Suprapubic skin (tissue), 4 donors: Measurements from ENCODE around the gene UCN. TPM values are rescaled to one million over a fixed set of nuclear protein-coding genes. Genes with fewer than 3 reads are reported as not detected.
"Not testable (repeated sequence)": the region's sequence is repeated elsewhere in the genome, so short reads cannot be mapped to it uniquely, and the experiment has no call there.

Experiments
- DNase-seq, 2 donors: peaks; one replicate each; pipeline ENCODE4 v3.0.0-alpha.2; 2019; ENCODE audit warnings: low spot score in 2 of 2
- H3K27ac ChIP-seq: fragments of 200-600 bp; sonication (generic); one replicate; pipeline ENCODE4 v1.5.1; 2019
- H3K27me3 ChIP-seq: fragments of 200-600 bp; sonication (generic); one replicate; pipeline ENCODE4 v1.5.1; 2019
- H3K36me3 ChIP-seq: fragments of 200-600 bp; sonication (generic); one replicate; pipeline ENCODE4 v1.5.1; 2019
- H3K4me1 ChIP-seq: fragments of 200-600 bp; sonication (generic); one replicate; pipeline ENCODE4 v1.5.1; 2019
- H3K4me3 ChIP-seq: fragments of 200-600 bp; sonication (generic); one replicate; pipeline ENCODE4 v1.5.1; 2019; ENCODE audit warnings: mild to moderate bottlenecking
- H3K9me3 ChIP-seq: fragments of 200-600 bp; sonication (generic); one replicate; pipeline ENCODE4 v1.5.1; 2019
- EP300 ChIP-seq: sonication (generic); formaldehyde crosslinking; IDR thresholded peaks from one replicate; pipeline ENCODE4 v1.6.1; 2017; ENCODE audit warnings: antibody characterized with exemption
- POLR2A ChIP-seq, 2 donors: fragments of 450-650 bp; IDR thresholded peaks; one replicate each; pipeline ENCODE4 v1.6.1; 2017; ENCODE audit warnings: antibody characterized with exemption in 2 of 2, mild to moderate bottlenecking in 2 of 2, moderate library complexity in 2 of 2
- POLR2AphosphoS5 ChIP-seq, 3 donors: sonication (generic); formaldehyde crosslinking; IDR thresholded peaks; one replicate each; pipeline ENCODE4 v1.6.1; 2017; ENCODE audit warnings: antibody characterized with exemption in 3 of 3
- whole genome bisulfite sequencing: methylation state at CpG from one replicate; pipeline ENCODE4 v1.1.5; 2018; 5-methylcytosine and 5-hydroxymethylcytosine counted together
- total RNA-seq, 4 donors: library from RNA; depleted of rRNA; stranded (reverse); fragments of >200 nt; gene quantifications; one replicate each; pipeline ENCODE4 v1.1.0, GENCODE V29; 2016
- TF ChIP-seq, protein P1 (sequence below), 2 donors: fragments of 200-600 bp in 1 of 2; fragments of 450-650 bp in 1 of 2; sonication (generic) in 1 of 2; IDR thresholded peaks; one replicate each; pipeline ENCODE4 v1.5.1; 2016 to 2019; ENCODE audit warnings: antibody characterized with exemption in 2 of 2, mild to moderate bottlenecking in 1 of 2, moderate library complexity in 1 of 2

UCN gene
- total RNA-seq, 4 donors from 2014 or later: 2.1 to 3.9 TPM; not detected in 2

DNA sequence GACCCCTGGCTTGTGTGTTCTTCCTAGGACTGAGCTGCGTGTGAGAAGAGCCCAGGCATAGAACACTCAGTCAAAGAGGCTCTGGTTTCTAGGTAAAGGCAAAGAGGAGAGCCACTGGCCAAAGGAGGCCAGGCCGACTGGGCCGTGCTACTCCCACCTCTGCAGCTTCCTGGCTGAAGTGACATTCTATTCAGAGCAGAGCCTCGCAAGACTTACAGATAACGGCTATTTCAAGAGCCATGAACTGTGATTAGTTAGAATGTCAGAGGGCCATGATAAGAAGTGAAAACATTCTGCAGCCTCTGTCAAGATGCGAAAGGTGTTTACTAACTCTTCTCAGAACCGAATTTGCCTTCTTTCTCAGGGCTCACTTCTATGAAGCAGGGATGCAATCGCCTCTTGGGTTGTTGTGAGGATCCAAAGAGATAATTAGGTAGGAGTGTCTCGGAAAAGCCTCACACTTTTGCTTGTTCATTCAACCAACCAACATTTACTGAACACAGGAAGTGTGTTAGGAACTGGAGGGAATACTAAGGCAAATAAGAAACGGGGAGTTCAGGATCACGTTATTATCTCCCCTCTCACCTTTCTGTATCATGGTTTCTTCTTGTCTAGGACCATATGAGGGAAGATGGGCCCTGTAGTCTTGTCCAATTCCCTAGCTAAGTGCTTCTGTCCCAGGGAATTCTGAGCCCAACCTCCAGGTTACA is 36.5 kb downstream of the UCN start:
- DNase-seq: no peak
- Histone ChIP-seq H3K4me3 (no peak overlapping the region), H3K9me3 (no peaks in the 10 kb centered on the region), H3K27me3 (peaks cover 28% of the 10 kb centered on the region), H3K36me3 (no peaks in the 10 kb centered on the region), H3K4me1 (no peaks in the 10 kb centered on the region), H3K27ac (no peak overlapping the region)
- TF ChIP-seq POLR2A (IDR thresholded peaks at IDR 0.05) (no peak), POLR2AphosphoS5 (IDR thresholded peaks at IDR 0.05) (no peak), EP300 (no peak)
- TF ChIP-seq, protein P1, sequence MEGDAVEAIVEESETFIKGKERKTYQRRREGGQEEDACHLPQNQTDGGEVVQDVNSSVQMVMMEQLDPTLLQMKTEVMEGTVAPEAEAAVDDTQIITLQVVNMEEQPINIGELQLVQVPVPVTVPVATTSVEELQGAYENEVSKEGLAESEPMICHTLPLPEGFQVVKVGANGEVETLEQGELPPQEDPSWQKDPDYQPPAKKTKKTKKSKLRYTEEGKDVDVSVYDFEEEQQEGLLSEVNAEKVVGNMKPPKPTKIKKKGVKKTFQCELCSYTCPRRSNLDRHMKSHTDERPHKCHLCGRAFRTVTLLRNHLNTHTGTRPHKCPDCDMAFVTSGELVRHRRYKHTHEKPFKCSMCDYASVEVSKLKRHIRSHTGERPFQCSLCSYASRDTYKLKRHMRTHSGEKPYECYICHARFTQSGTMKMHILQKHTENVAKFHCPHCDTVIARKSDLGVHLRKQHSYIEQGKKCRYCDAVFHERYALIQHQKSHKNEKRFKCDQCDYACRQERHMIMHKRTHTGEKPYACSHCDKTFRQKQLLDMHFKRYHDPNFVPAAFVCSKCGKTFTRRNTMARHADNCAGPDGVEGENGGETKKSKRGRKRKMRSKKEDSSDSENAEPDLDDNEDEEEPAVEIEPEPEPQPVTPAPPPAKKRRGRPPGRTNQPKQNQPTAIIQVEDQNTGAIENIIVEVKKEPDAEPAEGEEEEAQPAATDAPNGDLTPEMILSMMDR (IDR thresholded peaks at IDR 0.05): no peak
- WGBS: 74% methylated on average over 11 of the region's 11 CpGs

- H3K27ac ChIP-seq: no peak overlapping the region
- H3K4me1 ChIP-seq: no peaks in the 10 kb centered on the region
These were observed 37.6 kb downstream of the UCN start for GRCh38 chr2:27270670-27271069.

DNA sequence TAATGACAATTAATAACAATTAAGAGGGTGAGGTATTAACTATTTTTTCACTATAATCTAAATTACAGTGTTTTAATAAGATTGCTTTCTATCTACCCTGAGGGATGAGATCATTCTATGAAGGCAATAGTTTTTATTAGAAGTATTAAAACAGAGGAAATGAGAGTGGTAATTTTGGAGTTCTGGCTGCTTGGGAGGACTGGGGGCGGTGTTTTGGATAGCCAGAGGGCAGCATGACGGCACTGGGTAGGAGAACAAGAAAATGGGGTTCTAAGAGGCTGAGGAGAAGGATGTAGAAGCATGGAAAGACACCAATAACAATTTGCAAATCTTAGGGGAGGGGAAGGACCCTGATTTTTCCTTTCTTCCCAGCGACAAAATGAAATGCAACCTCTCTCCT is 38.1 kb downstream of the UCN start:
- WGBS: 55% methylated on average over 3 of the region's 3 CpGs
- H3K4me1 ChIP-seq: peaks cover 2% of the 10 kb centered on the region
- DNase-seq: no peak
- H3K9me3 ChIP-seq: no peaks in the 10 kb centered on the region
- H3K27me3 ChIP-seq: peaks cover 34% of the 10 kb centered on the region
- no peaks in the 10 kb centered on the region for H3K36me3 ChIP-seq
- TF ChIP-seq EP300 (no peak), POLR2A (IDR thresholded peaks at IDR 0.05) (no peak), POLR2AphosphoS5 (IDR thresholded peaks at IDR 0.05) (no peak)
- TF ChIP-seq, protein P1 (IDR thresholded peaks at IDR 0.05): no peak
- H3K27ac ChIP-seq: no peak overlapping the region
- no peak overlapping the region for H3K4me3 ChIP-seq

More at GRCh38 chr2:27270670-27271069, 37.6 kb downstream of the UCN start:
- H3K27me3 ChIP-seq: peaks cover 34% of the 10 kb centered on the region
- H3K36me3 ChIP-seq: no peaks in the 10 kb centered on the region
- WGBS: 65% methylated on average over 2 of the region's 2 CpGs
- no peak for DNase-seq
- no peak overlapping the region for H3K4me3 ChIP-seq
- TF ChIP-seq, protein P1 (IDR thresholded peaks at IDR 0.05): no peak
- TF ChIP-seq POLR2A (IDR thresholded peaks at IDR 0.05) (no peak), EP300 (no peak), POLR2AphosphoS5 (IDR thresholded peaks at IDR 0.05) (no peak)
- H3K9me3 ChIP-seq: no peaks in the 10 kb centered on the region

DNA sequence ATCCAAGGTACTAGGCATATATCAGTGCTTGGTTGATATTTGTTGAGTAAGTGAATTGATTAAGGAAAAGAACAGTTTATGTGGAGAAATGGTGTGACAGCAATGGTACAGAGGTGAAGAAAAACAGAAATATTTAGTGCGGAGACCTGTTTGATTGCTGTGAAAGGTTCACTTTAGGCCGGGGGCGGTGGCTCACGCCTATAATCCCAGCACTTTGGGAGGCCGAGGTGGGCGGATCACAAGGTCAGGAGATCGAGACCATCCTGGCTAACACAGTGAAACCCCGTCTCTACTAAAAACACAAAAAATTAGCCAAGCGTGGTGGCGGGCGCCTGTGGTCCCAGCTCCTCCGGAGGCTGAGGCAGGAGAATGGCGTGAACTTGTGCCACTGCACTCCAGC is 39.9 kb downstream of the UCN start:
- H3K27ac ChIP-seq, DNase-seq, H3K4me3 ChIP-seq, H3K36me3 ChIP-seq, H3K9me3 ChIP-seq: not testable (repeated sequence)
- Histone ChIP-seq H3K27me3 (peaks cover 50% of the 10 kb centered on the region), H3K4me1 (peaks cover 20% of the 10 kb centered on the region)
- 93% methylated on average over 13 of the region's 13 CpGs for WGBS

- H3K27ac ChIP-seq: no peak overlapping the region
- DNase-seq: no peak
- no peak overlapping the region for H3K4me3 ChIP-seq
- no peaks in the 10 kb centered on the region for H3K9me3 ChIP-seq
- peaks cover 38% of the 10 kb centered on the region for H3K4me1 ChIP-seq
- TF ChIP-seq POLR2AphosphoS5 (IDR thresholded peaks at IDR 0.05): no peak
- peaks cover 78% of the 10 kb centered on the region for H3K27me3 ChIP-seq
- no peaks in the 10 kb centered on the region for H3K36me3 ChIP-seq
These were observed 42.7 kb downstream of the UCN start for GRCh38 chr2:27265536-27265870.

DNA sequence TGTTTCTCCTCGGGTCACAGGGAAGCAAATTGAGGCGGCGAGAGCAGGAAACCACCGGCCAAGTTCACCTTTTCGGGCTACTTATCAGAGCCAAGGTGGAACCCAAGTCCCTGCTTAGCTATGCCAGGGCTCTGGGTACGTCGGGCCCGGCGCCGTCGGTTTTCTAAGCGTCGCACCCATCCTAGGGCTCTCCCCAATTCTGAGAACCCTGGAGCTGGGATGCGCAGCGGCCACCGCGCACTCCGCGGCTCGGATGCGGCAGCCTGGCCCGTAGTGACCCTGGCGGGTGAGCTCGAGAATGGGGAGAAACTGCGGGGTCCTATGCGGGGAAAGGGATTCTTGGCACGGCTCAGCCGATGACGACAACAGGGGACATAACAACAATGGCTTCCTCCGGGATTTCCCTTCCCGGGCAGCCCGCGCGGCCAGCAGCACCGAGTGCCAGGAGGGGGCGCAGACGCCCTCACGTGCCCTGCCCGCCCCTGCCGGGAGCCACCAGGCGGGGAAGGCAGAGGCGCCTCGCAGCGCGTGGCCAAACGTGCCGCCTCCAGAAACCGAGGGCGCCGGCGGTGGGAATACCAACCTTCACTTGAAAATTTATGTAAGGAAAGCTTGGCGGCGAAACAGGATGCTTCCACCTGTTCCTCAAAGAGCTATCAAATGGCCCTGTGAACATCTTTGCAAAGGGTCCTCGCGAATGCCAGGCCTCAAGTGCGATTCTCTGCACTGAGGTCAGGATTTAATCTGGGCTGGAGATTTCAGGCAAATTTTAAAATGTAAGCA is 43.3 kb downstream of the UCN start:
- H3K27me3 ChIP-seq: peaks cover 80% of the 10 kb centered on the region
- peaks cover 38% of the 10 kb centered on the region for H3K4me1 ChIP-seq
- no peak for DNase-seq
- no peaks in the 10 kb centered on the region for H3K36me3 ChIP-seq
- no peaks in the 10 kb centered on the region for H3K9me3 ChIP-seq
- H3K27ac ChIP-seq: no peak overlapping the region
- peak overlapping the region; percentile 52 for H3K4me3 ChIP-seq
- WGBS: 25% methylated on average over 11 of the region's 56 CpGs
- TF ChIP-seq POLR2A (IDR thresholded peaks at IDR 0.05) (no peak), EP300 (no peak)
- TF ChIP-seq, protein P1 (IDR thresholded peaks at IDR 0.05): peak in 1 of 2 donors; percentile 20
